HS-27A (cell line): Measurements from ENCODE around the gene ADAT2.
A peak's percentile ranks its signal among the peaks of the same experiment; 100 is the strongest.

Source experiments
- DNase-seq: peaks from one replicate; pipeline ENCODE4 v3.0.0-alpha.2; 2012; ENCODE audit warnings: low read depth, missing footprints

Gene ADAT2

DNA sequence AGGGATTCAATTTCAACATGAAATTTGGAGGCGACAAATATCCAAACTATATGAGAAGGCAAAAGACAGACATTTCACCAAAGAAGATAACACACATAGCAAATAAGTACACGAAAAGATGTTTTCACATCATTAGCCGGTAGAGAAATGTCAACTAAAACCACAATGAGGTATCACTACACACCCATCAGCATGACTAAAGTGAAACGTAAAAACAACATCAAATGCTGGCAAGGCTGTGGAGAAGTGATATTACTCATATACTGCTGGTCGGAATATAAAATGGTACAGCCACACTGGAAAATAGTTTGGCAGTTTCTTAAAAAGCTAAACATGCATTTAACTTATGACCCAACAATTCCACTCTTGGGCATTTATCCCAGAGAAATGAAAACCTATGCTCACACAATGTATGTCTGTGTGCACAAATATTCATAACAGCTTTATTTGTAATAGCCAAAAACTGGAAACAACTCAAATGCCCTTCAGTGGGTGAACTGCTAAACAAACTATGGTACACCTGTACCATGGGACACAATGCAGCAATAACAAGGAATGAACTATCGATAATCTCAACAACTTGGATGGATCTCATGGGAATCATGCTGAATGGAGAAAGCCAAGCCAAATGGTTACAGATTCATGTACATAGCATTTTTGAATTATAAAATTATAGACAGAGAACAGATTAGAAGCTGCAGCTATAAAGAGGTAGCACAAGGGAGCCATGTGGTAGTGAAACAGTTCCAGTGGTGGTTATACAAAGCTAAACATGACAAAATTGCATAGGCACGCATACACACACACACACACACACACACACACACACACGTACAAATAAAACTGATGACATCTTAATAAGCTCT lies 8.6 kb downstream of the ADAT2 start:
- DNase-seq: no peak

DNA sequence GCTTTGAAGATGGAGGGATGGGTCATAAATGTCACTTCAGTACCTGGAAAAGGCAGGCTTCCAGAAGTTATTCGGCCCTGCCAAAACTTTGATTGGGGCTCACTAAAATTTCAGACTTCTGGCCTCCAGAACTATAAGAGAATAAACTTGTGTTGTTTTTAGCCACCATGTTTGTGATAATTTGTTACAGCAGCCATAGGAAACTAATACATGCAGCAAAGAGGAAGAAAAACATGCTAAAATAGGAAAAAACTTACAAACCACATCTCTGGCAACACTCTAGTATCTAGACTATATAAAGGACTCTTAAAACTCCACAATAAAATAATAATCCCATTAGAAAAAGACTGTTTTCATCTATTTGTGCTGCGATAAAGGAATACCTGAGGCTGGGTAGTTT lies 9.5 kb downstream of the ADAT2 start:
- no peak for DNase-seq

GRCh38 chr6:143432588-143432987 lies 17.9 kb downstream of the ADAT2 start:
- DNase-seq: no peak

DNA sequence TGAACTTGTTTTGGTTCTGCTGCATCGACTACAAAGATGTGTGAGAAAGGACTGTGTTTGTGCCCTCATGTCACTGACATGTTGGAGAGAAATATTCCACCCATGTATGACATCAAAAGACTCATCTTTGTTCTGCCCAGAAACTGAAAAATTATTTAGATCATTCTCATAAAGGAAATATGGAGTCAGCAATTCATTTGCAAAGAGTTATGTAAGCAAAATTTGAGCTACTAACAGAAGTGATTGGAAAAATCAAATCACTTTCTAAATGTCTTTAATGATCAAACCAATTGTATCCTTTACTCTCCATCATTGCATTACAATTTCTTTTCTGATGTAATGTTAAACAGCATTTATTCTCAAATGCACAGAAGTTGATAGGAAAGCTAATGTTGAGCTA lies 19.3 kb downstream of the ADAT2 start:
- DNase-seq: no peak

- no peak for DNase-seq
These were observed 20.5 kb downstream of the ADAT2 start for GRCh38 chr6:143429970-143430369.

GRCh38 chr6:143427109-143427817 lies 23.2 kb downstream of the ADAT2 start:
- DNase-seq: peak; percentile 40

DNA sequence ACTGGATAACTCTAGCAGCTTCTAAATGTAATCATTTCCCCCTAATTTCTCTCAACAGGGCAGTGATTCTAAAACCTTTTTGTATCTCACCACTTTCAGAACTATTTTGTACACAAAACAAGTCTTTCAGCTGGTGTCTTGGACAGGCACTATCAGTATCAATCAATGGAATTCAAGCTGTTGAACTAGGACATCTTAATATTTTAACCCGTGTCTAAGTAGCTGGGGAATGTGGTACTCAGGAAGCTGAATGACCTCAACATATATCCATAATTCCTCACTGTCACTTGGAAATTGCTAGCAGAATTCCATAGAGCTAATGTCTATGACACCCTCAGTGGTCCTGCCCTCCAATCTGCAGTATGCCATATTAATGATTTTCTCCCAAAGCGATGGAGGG lies 24.5 kb downstream of the ADAT2 start:
- no peak for DNase-seq

GRCh38 chr6:143419526-143419925 lies 31.0 kb downstream of the ADAT2 start:
- no peak for DNase-seq

- no peak for DNase-seq
These were observed 35.7 kb downstream of the ADAT2 start for GRCh38 chr6:143414769-143415168.

DNA sequence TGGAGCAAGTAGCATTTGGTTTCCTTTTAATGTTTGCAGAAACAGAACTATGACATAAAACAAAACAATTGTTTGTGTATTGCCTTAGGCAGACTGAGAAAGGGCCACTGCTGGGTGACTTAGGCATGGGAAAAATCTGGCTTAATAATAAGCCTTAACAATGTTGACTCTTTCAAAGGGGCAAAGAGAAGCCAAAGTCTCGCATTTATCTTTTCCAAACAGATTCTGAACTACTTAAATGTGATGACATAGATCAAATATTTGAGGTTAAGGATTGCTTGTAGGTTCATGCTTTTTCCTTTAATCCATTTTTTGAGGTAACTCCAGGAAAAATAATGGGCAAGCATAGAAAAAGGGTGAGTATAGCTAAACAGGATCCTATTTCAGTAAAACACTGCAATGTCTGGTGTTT lies 39.6 kb downstream of the ADAT2 start:
- DNase-seq: peak; percentile 20

GRCh38 chr6:143408787-143409162 lies 41.7 kb downstream of the ADAT2 start:
- no peak for DNase-seq

DNA sequence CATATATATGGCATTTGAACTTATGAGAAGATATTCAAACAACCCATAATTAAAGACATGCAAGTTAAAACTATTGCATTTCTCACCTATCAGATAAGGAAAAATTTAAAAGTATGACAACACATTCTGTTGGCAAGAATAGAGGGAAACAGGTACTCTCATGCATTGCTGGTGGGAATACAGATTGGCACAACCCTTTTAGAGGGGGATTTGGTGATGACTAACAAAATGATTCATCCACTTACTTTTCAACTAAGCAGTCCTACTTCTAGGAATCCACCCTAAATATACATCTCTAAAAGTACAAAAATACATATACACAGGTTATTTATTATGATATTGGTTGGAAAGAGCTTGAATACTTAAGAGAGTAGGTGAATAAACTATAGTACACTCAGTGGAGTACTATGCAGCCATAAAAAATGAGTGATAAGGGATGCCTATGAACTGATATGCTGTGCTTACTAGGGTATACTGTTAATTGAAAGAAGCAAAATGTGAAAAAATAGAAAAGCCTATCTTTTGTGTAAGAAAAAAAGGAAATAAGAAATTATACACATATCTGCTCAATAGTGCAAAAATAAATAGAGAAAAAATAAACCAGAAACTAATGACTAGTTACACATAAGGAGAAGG lies 42.2 kb downstream of the ADAT2 start:
- DNase-seq: no peak

GRCh38 chr6:143406673-143407072 lies 43.8 kb downstream of the ADAT2 start:
- no peak for DNase-seq

GRCh38 chr6:143405373-143406154 lies 44.9 kb downstream of the ADAT2 start:
- DNase-seq: no peak

GRCh38 chr6:143402721-143403336 lies 47.7 kb downstream of the ADAT2 start:
- DNase-seq: no peak

DNA sequence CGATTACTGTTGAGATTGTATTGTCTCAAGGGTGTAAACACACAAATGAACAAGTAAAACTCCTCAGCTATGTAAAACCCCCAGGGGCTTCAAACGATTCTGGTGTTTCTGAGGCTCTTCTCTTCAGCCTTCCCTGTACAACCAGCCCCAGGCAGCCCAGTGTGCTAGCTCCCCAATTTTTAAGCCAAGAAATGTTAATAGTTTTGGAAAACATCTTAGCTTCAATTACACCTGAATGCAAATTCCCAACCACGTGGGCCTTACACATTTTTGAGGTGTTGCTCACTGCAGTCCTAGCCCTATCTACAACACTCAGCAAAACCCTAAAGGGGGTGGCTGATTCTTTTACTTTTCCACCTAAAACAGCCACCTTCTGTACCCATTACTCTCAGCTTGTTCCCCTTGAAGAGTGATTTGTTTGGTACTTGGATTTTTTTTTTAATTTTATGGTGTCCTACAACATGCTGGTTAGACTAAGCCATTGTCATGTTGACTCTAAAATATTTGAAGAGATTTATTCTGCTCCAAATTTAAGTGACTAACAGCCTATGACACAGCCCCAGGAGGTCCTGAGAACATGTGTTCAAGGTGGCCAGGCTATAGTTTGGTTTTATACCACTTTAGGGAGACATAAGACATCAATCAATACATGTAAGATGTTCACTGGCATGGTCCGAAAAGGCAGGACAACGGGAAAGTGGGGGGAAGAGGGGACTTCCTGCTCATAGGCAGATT lies 48.7 kb downstream of the ADAT2 start:
- DNase-seq: no peak

DNA sequence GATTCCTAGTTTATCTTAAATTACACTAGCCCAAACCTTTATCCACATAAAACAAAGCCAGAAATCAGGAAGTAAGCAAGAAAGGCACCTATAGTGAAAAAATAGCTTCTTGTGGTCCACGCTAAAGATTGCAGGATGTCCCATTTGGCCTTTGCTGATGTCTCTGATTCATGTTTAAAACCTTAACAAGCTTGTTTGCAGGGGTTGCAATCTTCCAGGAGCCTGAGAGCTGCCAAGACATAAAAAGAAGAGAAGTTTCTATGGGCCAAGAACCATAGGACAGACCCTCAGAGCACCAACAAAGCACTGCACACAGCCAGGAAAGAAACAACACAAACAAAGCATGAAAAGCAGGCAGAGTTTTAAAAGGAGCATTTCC lies 49.4 kb downstream of the ADAT2 start:
- DNase-seq: no peak

- no peak for DNase-seq
These were observed 50.0 kb downstream of the ADAT2 start for GRCh38 chr6:143400258-143401067.

DNA sequence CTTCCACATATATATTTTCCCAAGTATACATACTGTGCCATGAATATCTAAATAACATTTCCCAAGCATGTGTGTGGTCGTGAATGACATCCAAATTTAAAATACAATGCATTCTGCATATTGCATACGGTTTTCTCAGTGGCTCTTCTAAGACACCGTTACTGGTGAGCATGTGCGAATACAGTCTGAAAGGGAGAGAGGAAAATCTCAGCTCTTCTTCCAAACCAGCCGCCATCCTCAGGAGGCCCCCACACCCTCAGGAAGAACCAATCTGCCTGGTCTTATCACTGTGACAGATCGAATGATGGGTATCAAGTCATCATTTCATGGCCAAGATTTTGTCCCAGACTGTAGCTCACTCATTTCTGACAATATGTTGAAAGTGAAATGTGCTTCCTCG lies 50.7 kb downstream of the ADAT2 start:
- no peak for DNase-seq

DNA sequence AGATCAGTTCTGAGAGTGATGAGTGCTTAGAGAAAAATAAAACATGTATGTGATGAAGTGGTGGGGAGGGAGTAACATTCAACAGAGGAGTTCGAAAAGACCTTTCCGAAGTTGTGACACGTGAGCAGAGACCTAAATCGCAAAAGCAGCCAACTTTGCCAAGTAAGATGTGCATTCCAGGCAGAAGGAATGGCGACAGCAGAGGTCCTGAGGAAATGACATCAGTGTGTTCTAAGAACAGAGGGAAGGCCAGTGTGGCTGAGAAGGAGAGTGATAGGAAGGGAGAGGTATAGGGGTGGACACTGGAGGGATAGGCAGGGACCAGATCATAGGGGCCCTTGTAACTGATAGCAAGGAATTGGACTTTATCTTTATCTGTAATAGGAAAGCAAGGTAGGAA lies 51.3 kb downstream of the ADAT2 start:
- no peak for DNase-seq
